NOMO-1 treated with DMSO at 0.1 percent for 48 hours (cell line): ENCODE measurements around the gene NOTCH4.
"Not testable (repeated sequence)": the region's sequence is repeated elsewhere in the genome, so short reads cannot be mapped to it uniquely, and the experiment has no call there.

Source experiments
- DNase-seq: peaks from one replicate; lab custom pipeline; 2025; ENCODE audit not compliant: unreplicated experiment; lab: John Stamatoyannopoulos, UW

NOTCH4 gene

DNA sequence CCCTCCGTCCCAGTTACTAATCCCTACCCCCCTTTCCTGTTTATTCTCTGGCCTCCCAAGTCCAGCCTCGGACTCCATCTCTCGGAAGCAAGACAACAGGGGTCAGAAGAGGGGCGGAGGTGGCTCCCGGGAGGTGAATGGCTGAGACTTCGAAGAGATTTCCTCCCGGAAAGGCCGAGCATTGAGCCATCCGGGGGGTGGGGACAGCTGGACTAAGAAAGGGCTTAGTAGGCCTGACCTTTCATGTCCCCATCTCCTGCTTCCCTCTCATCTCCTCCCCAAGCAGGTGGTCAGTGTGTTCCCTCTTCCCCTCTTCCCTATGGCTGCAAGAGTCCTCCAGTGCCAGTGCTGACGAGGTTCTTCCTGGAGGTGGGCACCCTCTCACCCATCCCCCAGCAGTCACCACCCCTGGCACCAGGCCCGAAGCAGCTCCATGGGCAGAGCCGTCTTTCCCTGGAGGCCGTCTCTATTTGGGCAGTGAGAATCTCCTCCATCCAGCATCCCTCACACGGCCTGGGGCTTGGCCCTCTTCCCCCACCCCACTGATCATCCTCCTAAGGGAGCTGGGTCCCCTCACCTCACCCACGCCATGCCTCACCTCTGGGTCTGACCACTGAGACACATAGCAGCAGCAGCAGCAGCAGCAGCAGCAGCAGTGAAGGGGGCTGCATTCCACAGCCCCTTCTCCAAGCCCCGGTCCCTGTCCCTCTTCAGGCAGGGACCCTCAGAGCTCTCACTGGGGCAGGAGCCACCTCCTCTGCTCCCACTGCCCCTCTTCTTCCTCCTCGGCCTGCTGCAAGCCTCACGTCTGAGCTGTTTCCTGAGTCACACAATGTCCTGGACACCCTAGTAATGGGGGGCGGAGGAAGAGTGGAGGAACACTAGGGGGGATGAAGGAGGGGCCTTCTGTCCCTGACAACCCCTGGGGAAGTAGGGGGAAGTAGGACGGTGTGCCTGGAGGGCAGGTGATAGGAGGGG is at the start of gene NOTCH4:
TSS of gene NOTCH4 (minus strand) at position 810 of the 978 bp plus-strand sequence. CDS start at position 671, 139 bp downstream.
- no peak for DNase-seq

DNA sequence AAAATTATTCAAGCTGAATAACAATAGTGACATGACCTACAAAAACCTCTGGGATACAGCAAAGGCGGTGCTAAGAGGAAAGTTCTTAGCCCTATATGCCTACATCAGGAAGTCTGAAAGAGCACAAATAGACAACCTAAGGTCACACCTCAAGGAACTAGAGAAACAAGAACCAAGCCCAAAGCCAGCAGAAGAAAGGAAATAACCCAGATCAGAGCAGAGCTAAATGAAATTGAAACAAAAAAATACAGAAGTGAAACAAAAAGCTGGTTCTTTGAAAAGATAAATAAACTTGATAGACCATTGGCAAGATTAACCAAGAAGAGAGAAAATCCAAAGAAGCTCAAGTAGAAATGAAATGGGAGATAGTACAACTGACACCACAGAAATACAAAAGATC is 47.6 kb upstream of the NOTCH4 start:
- DNase-seq, result peak; percentile 90

DNA sequence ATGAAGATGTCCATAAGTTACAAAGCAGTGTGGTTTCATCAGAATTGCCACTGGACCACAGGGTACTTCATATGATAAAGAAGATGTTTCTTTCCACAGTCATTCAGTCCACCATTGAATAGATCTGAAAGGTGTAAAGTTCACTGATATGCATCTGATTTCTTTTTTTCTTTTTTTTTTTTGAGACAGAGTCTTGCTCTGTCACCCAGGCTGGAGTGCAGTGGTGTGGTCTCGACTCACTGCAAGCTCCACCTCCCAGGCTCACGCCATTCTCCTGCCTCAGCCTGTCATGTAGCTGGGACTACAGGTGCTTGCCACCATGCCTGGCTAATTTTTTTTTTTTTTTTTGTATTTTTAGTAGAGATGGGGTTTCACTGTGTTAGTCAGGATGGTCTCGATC is 44.6 kb upstream of the NOTCH4 start:
- not testable (repeated sequence) for DNase-seq

DNA sequence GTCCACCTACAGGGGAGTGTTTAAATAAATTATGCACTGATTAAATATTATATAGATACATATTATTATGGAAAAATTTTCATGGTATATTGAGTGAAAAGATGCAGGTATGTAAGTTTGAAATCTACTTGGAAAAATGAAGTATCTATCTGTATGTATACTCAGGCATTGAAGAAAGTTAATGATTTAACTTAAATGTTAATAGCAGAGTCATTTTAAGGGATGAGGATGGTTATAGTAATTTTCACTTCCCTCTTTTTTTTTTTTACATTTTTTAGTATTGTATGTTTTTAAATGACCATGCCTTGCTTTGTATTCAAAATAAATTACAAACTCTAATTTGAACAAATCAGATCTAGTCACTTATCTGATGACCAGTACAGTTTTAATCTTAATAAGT is 43.2 kb upstream of the NOTCH4 start:
- DNase-seq, result peak; percentile 26

DNA sequence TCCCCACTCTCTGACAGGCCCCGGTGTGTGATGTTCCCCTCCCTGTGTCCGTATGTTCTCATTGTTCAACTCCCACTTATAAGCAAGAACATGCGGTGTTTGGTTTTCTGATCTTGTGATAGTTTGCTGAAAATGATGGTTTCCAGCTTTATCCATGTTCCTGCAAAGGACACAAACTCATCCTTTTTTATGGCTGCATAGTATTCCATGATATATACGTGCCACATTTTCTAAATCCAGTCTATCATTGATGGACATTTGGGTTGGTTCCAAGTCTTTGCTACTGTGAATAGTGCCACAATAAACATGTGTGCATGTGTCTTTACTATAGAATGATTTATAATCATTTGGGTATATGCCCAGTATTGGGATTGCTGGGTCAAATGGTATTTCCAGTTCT is 33.4 kb upstream of the NOTCH4 start:
- DNase-seq, result not testable (repeated sequence)

DNA sequence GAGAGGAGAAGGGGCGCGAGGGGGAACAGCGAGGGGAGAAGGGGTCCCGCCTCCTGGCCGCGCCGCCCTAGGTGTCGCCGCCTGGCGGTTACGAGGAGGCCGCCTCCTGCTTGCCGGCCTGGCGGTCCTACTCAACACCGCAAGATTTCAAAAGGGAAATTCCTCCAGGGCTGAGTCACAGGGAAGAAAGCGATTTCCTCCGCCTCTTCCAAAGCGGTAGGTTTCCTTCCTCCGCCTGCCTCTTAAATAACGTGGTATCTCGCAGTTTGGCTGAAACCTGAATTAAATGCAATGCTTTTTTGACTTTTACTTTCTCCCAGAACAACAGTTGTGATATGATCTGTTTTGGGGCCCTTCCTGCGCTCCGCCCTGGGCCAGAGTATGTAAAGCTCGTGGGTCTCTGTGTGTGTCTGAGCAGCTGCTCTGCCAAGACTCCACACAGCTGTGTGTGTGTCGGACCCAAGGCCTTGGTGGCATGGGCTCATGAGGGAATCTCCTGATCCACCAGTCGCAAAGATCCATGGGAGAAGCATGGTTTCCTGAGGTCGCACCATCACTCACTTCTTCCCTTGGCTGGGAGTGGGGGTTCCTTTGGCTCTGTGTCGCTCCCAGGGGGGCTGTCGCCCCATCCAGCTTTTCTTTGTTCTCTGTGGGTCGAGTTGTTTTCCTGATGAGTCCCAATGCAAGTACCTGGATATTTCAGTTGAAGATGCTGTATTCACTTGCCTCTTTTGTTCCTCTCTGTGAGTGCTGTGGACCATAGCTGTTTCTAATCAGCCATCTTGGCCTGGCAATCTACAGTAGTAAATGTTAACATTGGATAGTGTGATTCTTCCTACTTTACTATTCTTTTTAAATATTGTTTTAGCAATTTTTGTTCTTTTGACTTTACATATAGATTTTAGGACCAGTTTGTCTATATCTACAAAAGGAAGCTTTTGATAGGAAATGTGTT is 31.6 kb upstream of the NOTCH4 start:
- peak; percentile 56 for DNase-seq

DNA sequence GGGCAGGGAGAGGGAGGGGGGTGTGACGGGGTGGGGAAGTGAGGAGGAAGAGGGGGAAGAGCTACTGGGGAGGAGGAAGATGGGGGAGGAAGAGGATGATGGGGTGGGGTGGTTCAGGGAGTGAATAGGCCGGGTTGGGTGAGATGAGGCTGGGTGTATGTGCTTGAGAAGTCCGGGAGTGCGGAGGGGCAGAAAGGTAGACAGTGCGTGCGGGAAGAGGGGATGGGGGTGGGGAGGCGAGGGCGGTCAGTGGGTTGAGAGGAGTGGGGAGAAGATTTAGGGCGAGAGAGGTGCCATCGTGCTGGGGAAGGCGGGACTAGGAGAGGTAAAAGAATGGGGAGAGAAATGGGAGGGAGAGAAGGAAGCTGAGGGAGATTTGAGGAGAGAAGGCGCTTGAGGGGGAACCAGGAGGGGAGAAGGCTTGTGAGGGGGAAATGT is 30.9 kb upstream of the NOTCH4 start:
- DNase-seq, result no peak

DNA sequence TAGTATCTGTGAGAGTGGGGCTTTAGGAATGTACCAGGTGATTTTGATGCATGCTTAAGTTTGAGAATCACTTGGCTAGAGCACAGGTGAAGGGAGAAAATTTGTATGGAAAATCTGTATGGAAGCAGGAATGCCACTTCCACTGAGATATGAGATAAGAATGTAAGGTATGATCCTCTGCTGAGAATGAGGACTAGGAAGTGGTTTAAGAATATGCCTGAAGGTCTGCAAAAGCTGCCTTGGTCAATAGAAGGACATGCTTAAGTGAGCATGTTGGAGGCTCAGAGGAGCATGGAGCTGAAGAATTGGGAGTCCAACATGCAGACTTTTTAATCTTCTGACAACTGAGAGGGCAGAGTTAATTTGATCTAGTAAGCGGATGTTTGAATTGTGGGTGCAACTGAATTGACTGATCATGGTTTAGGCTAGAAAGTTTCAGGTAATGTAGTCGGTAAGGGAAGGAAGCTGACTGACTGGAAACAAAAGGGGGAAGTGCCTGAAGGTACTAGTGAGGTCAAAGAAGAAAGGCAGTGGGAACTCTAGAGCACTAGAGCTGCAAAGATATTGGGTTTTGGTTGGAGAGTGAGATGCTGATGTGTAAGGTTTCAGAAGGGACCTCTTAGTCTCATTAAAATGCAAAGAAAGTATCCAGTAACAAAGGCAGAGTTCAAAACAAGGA is 28.6 kb upstream of the NOTCH4 start:
- peak; percentile 22 for DNase-seq

DNA sequence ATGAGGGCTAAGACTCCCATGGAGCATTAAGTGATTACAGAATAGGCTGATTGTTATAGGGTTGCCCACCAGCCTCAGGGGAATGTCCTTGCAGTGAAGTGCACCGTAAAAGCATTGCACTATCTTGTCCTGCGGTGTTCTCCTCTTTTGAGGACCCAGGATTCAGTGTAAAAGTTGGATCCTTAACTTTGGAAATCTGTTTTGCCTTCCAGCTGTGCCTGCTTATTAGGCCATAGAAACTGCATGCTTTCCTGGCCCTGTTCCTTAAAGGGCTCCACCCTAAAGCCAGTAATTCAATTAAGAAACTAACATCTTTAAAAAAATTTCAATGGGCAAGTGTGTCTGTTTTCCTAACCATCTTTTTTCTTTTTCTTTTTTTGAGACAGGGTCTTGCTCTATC is 25.4 kb upstream of the NOTCH4 start:
- DNase-seq, result no peak

DNA sequence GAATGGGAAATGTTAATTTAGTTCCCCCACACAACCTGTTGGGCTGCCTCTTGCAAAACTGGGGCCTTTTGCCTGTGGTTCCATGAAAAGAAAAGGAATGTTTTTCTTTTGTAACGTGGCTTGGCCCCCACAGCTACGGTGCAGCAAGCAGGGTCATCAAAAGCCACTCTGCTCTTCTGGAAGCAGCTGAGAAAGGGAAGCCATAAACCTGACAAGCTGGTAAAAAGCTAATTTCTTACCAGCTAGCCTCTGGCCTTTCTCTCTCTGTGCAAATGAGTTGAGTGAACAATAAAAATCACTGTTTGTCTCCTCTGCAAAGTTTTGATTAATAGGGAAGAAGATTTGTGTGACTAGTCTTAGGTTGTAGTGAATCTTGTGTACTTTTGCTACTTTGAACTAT is 23.5 kb upstream of the NOTCH4 start:
- DNase-seq, result no peak

DNA sequence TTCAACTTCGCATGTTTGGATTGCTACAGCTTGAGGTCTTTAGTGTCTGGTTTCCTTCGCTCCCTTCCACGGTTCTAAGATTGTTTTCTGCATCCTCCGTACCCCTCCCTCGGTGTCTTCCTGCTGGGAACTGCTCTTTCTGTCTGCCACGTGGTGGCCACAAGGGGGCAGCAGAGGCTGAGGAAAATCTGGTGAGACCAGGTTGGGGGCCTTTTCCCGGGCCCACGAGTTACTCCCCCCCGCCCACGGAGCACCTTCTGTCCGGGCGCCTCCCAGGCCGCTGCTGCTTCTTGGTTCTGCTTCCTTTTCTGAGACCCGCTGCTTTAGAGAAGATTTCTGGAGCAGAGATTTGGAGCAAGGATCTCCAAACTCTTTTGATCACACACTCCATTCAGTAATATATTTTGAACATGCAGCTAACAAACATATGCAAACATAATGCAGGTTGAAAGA is 21.1 kb upstream of the NOTCH4 start:
- peak; percentile 60 for DNase-seq

DNA sequence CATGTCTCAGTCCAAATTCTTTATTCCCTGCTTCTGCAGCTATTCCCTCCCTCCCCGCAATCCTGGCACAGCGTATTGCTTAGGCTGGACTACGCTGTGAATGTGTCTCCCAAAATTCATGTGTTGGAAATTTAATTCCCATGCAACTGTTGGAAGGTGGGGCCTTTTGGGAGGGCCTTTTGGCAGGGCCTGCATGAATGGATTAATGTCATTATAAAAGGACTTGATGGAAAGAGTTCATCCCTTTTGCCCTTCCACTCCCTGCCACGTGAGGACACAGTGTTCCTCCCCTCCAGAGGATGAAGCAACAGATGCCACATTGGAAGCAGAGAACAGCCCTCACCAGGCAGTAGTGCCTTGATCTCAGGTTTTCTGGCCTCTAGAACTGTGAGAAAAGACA is 20.4 kb upstream of the NOTCH4 start:
- DNase-seq, result no peak

DNA sequence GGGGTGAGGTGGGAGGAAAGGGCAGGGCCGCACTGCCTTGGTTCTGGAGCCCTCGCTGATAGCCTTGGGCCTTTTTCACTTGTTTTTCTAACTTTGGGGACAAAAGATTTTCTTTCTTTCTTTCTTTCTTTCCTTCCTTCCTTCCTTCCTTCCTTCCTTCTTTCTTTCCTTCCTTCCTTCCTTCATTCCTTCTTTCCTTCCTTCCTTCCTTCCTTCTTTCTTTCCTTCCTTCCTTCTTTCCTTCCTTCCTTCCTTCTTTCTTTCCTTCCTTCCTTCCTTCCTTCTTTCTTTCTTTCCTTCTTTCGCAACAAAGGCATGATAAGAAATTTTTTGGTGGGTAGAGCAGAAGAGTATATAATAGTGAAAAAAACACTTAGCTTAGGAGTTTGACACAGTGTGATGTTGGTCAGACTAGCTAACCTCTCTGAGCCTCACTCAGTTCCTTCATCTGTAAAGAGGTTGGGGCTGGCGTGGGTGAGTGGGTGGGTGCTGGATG is 18.5 kb upstream of the NOTCH4 start:
- not testable (repeated sequence) for DNase-seq

DNA sequence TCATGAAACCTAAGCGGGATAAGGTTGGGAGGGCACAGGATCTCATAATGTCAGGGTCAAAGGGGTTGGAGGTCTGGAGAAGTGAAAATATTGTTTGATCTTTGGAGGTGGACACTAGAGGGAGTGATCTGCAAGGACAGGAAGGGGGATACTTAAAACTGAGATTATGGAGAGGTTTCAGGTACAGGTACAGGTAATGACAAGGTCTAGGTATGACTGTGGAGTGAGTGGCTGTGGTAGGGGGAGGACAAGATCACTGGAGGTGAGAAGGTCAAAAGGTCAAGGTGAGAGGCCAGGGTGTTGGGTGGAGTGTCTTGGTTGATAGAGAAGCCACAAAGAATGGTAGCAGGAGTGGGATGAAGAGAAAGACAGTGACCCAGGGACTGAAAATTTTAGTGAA is 16.8 kb upstream of the NOTCH4 start:
- DNase-seq, result no peak

DNA sequence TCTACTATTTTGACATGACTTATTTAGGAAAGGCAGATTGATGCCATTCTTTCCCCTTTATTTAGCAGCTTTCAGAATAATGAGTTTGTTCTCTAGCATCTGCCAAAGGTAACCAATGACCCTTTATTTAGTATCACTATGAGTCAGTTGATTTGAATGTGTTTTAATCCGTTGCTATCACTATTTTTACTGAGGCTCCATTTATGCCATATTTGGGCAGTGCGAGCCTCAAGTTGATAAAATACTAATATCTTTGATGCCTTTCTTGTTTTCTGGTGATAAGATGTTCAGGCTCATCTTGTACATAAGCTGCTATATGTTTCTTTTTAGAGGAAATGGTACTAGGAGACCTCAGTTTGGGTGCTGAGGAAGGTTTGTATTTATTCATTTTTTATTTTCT is 15.6 kb upstream of the NOTCH4 start:
- no peak for DNase-seq

DNA sequence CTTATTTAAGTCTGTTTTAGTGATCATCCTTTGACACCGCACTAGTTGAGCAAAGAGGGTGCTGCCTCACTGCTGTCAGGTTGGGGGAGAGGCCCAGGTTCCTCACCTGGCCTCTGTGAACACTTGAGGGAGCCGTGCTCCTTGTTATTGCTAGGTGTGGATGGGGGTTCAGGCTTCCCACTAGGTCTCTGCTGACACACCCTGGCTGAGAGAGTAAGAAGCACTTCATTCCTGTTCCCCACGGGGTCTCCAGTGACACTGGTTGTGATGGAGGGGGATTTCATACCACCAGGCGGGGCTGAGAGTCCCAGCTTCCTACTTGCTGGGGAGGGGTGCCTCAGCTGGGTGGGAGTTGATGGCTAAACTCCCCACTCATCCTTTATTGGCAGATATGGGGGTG is 11.1 kb upstream of the NOTCH4 start:
- no peak for DNase-seq

DNA sequence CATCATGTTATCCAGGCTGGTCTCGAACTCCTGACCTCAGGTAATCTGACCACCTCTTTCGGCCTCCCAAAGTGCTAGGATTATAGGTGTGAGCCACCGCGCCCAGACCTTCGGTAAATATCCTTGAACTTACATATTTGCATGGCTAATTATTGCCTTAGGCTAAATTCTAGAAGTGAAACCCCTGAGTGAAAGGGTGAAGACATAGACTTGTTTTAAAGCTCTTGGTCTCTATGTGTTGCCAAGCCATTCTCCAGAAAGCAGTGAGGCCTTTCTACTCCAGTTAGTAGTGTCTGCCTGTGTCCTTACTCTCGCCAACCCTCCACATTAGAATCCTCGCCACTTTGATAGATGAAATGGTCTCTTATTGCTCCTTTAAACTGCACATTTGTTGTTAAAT is 2.6 kb upstream of the NOTCH4 start:
- no peak for DNase-seq

DNA sequence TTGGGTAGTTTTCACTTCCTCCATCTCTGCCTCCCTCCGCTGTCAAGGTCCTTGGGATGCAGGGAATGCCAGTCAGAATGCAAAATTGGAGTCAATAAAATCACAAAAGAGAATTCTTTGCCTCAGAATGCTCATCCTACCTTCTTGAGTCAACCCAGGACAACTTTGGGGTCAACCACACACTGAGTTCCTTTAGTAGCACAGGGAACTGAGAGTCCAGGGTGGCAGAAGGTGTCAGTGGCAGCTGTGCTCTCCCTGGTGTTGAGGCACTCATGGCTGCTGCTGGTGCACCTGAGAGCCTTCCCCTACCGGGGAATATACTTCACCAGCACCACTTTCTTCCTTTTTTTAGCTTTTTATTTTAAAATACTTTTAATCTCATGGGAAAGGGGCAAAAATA is 829 bp upstream of the NOTCH4 start:
- no peak for DNase-seq

DNA sequence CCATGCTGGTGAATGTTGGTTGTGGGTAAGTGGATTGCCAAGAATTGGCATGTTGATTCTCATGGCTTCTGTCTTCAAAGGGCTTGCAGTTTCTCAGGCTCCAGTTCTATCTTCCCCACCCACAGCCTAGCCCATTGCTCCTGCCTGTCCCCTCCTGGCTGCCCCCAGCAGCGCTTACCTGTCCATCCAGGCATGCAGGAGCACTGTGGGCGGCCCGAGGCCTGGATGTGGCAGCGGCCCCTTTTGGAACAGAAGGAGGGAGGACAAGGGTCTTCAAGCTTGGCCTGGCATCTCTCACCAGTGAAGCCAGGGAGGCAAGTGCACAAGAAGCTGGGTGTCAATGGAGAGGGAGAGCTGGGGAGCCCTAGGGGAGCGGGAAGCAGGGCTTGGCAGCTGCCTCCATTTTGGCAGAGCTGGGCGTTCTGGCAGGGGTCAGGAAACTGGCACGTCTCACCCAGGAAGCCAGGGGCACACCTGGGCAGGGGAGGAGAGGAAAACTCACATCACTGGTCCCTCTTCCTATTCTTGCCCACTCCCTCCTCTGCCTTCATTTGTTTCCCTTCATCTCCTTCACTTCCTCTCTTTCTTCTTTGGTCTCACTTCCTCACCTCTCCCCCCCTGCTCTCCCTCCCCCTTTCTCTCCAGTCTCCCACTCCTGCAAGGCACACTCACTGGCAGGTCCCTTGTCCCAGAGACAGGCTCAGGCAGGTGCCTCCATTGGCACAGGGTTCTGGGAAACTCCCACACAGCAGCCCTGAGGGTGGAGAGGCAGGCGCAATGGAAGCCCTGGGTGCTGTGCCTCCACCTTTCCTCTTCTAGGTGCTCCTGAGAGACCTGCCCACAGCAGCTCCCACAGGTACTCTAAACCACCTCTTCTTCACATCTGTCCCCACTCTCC is 1.3 kb downstream of the NOTCH4 start:
- DNase-seq, result peak; percentile 35

DNA sequence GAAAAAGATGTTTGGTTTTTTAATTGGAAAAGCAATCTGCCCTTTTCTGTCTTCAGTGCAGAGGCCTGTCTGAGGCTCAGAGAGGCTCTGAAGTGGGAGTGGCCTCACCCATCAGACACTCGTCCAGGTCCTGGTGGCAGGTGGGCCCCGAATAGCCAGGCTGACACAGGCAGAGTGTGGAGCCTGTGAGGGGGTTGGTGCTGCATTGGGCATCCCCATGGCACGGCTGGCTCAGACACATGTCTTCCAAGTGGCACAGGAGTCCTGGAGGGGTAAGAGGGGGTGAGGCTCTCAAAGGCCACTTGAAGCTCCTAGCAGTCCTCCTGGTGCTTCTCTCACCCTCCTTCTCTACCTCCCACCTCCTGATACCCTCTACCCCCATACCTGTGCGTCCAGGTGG is 3.8 kb downstream of the NOTCH4 start:
- DNase-seq, result no peak
